ENCODE data around the gene PLXNA2. TPM values are rescaled to one million over a fixed set of nuclear protein-coding genes. Genes with fewer than 3 reads are reported as not detected.
A peak's percentile ranks its signal among the peaks of the same experiment; 100 is the strongest.

PLXNA2 gene
- total and polyA plus RNA-seq, 2 of the 13 experiments (the other 11 are each of a cell fraction or from before 2014, with no cell fraction given), result 1.1 to 2.1 TPM

DNA sequence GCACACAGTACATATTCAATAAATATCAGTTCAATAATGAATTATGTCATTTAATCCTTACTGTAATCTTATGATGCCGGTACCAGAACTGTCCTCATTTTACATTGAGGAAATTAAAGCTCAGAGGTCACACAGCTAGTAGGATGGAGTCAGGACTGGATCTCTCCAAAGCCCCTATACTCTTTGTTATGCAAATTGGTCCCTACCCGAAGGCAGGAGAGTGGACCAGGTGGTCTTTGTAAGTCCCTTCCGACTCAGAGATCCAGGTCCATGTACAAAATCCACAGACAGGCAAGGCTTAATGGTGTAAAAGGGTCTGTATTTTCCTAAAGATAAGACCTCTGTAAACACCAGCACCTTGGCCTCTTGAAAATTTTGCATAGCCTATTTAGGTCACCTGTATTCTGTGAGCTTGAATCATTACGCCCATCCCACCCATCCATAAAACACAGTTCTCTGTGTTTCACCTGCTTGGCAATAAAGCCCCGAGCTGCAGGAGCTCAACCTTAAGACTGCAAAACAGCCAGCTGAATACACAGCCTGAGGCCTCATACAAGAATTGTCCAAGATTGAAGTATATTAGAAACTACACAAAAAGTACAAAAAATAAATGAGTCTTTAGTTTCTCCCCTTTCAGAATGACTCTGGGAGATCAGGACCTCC, 41.7 kb downstream of the PLXNA2 start:
- H3K4me3 ChIP-seq (replicated peaks in 1 of 3; ENCODE audit: insufficient read depth in 1 of 3, low read depth in 2 of 3, low read length in 3 of 3), result peak overlapping the region in 1 of 3 experiments; percentile 50; a peak in 2 of 6 replicates
- peak overlapping the region; percentile 9 for H3K27ac ChIP-seq (ENCODE audit: extremely low read length, insufficient read depth, low read length)
- no peak for FAIRE-seq
- no peak overlapping the region for H2AFZ ChIP-seq (ENCODE audit: low read length)
- peaks cover 51% of the 10 kb centered on the region for H3K4me1 ChIP-seq (ENCODE audit: insufficient read depth, low read length)
- in situ Hi-C loops (cut with HindIII; ENCODE audit: extremely low pct_ligation_motif_present, low pct_unique_long_range_greater_than_20kb) (no loop called here), intact Hi-C loops (cut with micrococcal nuclease; ENCODE audit: unreplicated experiment) (no loop called here)
- peak overlapping the region; percentile 69 for H3K4me2 ChIP-seq (ENCODE audit: low read depth, low read length)
- no peaks in the 10 kb centered on the region for H4K20me1 ChIP-seq (ENCODE audit: insufficient read depth, low read length)
- TF ChIP-seq PRPF4 (IDR thresholded peaks at IDR 0.05; ENCODE audit: low read depth, low read length, poor library complexity, severe bottlenecking) (no peak), SP4 (CRISPR knock-in tag; IDR thresholded peaks at IDR 0.05) (no peak)
- BruUV-seq (replicated peaks), result no TSS peak
- no peaks in the 10 kb centered on the region for H3K9me3 ChIP-seq (ENCODE audit: low read length)
- POLR2A ChIA-PET, result interaction anchor here (0.6 to 1.5 kb wide), 7 partner anchors 19 to 44 kb away, joined by 3 to 7 read pairs (median 4); partner anchors contain the start of gene PLXNA2
- DNase-seq (ENCODE audit: low spot score), result no peak
- no peak overlapping the region for H3K9ac ChIP-seq (ENCODE audit: insufficient read depth, low read depth, low read length)
- ATAC-seq, result no peak
- no peaks in the 10 kb centered on the region for H3K27me3 ChIP-seq (ENCODE audit: control insufficient read depth in 1 of 2, insufficient read depth in 2 of 2, low read length in 2 of 2)
- no peaks in the 10 kb centered on the region for H3K36me3 ChIP-seq (replicated peaks in 1 of 2; ENCODE audit: control insufficient read depth in 1 of 2, insufficient read depth in 2 of 2, low read length in 2 of 2)
- CTCF ChIA-PET (ENCODE audit: low intra/inter-chr PET ratio, low total read pairs), result no interaction called here
- WGBS (ENCODE audit: low lambda C conversion rate), result 58% methylated on average over 5 of the region's 5 CpGs
- H3K79me2 ChIP-seq (ENCODE audit: insufficient read depth, low read length), result no peaks in the 10 kb centered on the region

DNA sequence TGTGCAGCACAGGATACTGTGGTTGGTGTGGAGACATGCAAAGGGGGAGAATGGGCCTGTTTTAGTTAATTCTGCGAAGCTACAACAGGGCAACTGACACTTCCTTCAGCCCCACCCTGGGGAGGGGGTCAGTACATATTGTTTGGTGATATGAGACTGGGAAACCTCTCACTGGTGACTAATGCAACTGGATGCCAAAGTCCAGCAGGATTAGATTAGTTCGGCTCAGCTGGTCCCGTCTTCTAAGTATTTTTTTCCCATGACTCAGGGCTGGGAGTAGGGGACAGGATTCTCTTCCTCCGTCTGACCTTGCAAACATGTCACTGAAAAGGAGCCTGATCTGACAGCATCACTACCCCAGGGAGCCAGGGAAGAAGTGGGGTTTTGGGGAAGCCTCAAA, 43.0 kb downstream of the PLXNA2 start:
- Histone ChIP-seq H3K4me3 (replicated peaks in 1 of 3; ENCODE audit: insufficient read depth in 1 of 3, low read depth in 2 of 3, low read length in 3 of 3) (no peak overlapping the region), H3K4me1 (ENCODE audit: insufficient read depth, low read length) (peaks cover 39% of the 10 kb centered on the region), H3K27me3 (ENCODE audit: control insufficient read depth in 1 of 2, insufficient read depth in 2 of 2, low read length in 2 of 2) (no peaks in the 10 kb centered on the region), H3K4me2 (ENCODE audit: low read depth, low read length) (no peak overlapping the region), H3K9me3 (ENCODE audit: low read length) (no peaks in the 10 kb centered on the region), H4K20me1 (ENCODE audit: insufficient read depth, low read length) (no peaks in the 10 kb centered on the region), H2AFZ (ENCODE audit: low read length) (no peak overlapping the region), H3K79me2 (ENCODE audit: insufficient read depth, low read length) (no peaks in the 10 kb centered on the region), H3K27ac (ENCODE audit: extremely low read length, insufficient read depth, low read length) (no peak overlapping the region), H3K9ac (ENCODE audit: insufficient read depth, low read depth, low read length) (no peak overlapping the region), H3K36me3 (replicated peaks in 1 of 2; ENCODE audit: control insufficient read depth in 1 of 2, insufficient read depth in 2 of 2, low read length in 2 of 2) (no peaks in the 10 kb centered on the region)
- CTCF ChIA-PET (ENCODE audit: low intra/inter-chr PET ratio, low total read pairs), result interaction anchor here (0.5 kb wide), 1 partner anchor 96 kb away, joined by 3 read pairs; no protein-coding TSS in a partner anchor
- intact Hi-C loops (cut with micrococcal nuclease; ENCODE audit: unreplicated experiment) (no loop called here), in situ Hi-C loops (cut with HindIII; ENCODE audit: extremely low pct_ligation_motif_present, low pct_unique_long_range_greater_than_20kb) (no loop called here)
- BruUV-seq (replicated peaks), result no TSS peak
- ATAC-seq (peak; percentile 18), DNase-seq (ENCODE audit: low spot score) (peak; percentile 72), FAIRE-seq (peak; percentile 43)
- 16% methylated on average over 4 of the region's 4 CpGs for WGBS (ENCODE audit: low lambda C conversion rate)
- POLR2A ChIA-PET, result no interaction called here
- TF ChIP-seq SUZ12 (IDR thresholded peaks at IDR 0.05; ENCODE audit: low read depth, low read length) (no peak), ZFY (CRISPR knock-in tag; IDR thresholded peaks at IDR 0.05) (no peak), ZNF652 (CRISPR knock-in tag; IDR thresholded peaks at IDR 0.05; ENCODE audit: borderline replicate concordance, low read depth) (no peak), PRDM4 (CRISPR knock-in tag; IDR thresholded peaks at IDR 0.05; ENCODE audit: borderline replicate concordance) (no peak), CREM (IDR thresholded peaks at IDR 0.05) (no peak; the same call in 1 of the 2 replicates), CREM (CRISPR knock-in tag; IDR thresholded peaks at IDR 0.05) (no peak), TAF1 (CRISPR knock-in tag; IDR thresholded peaks at IDR 0.05) (no peak), NFYC (CRISPR knock-in tag; IDR thresholded peaks at IDR 0.05) (no peak)
- TF ChIP-seq, protein P1, sequence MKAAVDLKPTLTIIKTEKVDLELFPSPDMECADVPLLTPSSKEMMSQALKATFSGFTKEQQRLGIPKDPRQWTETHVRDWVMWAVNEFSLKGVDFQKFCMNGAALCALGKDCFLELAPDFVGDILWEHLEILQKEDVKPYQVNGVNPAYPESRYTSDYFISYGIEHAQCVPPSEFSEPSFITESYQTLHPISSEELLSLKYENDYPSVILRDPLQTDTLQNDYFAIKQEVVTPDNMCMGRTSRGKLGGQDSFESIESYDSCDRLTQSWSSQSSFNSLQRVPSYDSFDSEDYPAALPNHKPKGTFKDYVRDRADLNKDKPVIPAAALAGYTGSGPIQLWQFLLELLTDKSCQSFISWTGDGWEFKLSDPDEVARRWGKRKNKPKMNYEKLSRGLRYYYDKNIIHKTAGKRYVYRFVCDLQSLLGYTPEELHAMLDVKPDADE (CRISPR knock-in tag; IDR thresholded peaks at IDR 0.05), result no peak
- TF ChIP-seq, protein P2, sequence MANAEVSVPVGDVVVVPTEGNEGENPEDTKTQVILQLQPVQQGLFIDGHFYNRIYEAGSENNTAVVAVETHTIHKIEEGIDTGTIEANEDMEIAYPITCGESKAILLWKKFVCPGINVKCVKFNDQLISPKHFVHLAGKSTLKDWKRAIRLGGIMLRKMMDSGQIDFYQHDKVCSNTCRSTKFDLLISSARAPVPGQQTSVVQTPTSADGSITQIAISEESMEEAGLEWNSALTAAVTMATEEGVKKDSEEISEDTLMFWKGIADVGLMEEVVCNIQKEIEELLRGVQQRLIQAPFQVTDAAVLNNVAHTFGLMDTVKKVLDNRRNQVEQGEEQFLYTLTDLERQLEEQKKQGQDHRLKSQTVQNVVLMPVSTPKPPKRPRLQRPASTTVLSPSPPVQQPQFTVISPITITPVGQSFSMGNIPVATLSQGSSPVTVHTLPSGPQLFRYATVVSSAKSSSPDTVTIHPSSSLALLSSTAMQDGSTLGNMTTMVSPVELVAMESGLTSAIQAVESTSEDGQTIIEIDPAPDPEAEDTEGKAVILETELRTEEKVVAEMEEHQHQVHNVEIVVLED (CRISPR knock-in tag; IDR thresholded peaks at IDR 0.05; ENCODE audit: borderline replicate concordance), result no peak
- TF ChIP-seq, protein P3, sequence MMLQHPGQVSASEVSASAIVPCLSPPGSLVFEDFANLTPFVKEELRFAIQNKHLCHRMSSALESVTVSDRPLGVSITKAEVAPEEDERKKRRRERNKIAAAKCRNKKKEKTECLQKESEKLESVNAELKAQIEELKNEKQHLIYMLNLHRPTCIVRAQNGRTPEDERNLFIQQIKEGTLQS (CRISPR knock-in tag; IDR thresholded peaks at IDR 0.05), result 0 out of 2 replicates have a peak, but pooled peaks have one; percentile 26

All from HepG2 (cell line).